Vagina (tissue), 2 donors: ENCODE results near the gene DOCK2.

Source experiments
- CTCF ChIP-seq, 3 experiments: fragments of 450-650 bp in 2 of 3; fragments of 200-600 bp in 1 of 3; sonication (generic) in 1 of 3; IDR thresholded peaks; one replicate each; pipeline ENCODE4 v1.5.1; 2017 to 2019; ENCODE audit warnings: antibody characterized with exemption in 3 of 3, mild to moderate bottlenecking in 2 of 3, moderate library complexity in 2 of 3
- POLR2A ChIP-seq, 2 donors: fragments of 450-650 bp; IDR thresholded peaks; one replicate each; pipeline ENCODE4 v1.6.1; 2017; ENCODE audit warnings: antibody characterized with exemption in 2 of 2, mild to moderate bottlenecking in 2 of 2, moderate library complexity in 2 of 2

- TF ChIP-seq CTCF (IDR thresholded peaks at IDR 0.05) (no peak), POLR2A (IDR thresholded peaks at IDR 0.05) (no peak)
Observed at GRCh38 chr5:170011751-170012150, 374.7 kb downstream of the DOCK2 start.
